Neural cell (in vitro differentiated cells): ENCODE measurements around the gene S1PR5.

Experiments used
- CTCF ChIP-seq: fragments of 450-650 bp; IDR thresholded peaks from 2 replicates; pipeline ENCODE4 v1.5.1; 2014; ENCODE audit warnings: antibody characterized with exemption, mild to moderate bottlenecking, moderate library complexity; ENCODE audit not compliant: poor library complexity, severe bottlenecking
- EZH2 ChIP-seq: fragments of 200-600, 300-800 bp; shearing (Covaris generic), sonication (generic); IDR thresholded peaks from 2 replicates; pipeline ENCODE4 v1.6.1; 2014; ENCODE audit warnings: antibody characterized with exemption, low read length, borderline replicate concordance, mild to moderate bottlenecking; ENCODE audit not compliant: insufficient read depth, poor library complexity, severe bottlenecking
- POLR2AphosphoS5 ChIP-seq: IDR thresholded peaks from 2 replicates; pipeline ENCODE4 v1.6.1; 2012
- RAD21 ChIP-seq: fragments of 450-650 bp; conservative IDR thresholded peaks from 2 replicates; pipeline ENCODE4 v1.6.1; 2014; ENCODE audit warnings: antibody characterized with exemption, mild to moderate bottlenecking, moderate library complexity

- TF ChIP-seq EZH2 (no peak), POLR2AphosphoS5 (no peak), CTCF (no peak), RAD21 (no peak)
Measured at GRCh38 chr19:10538204-10538983, 21.1 kb upstream of the S1PR5 start.
